Common myeloid progenitor, CD34-positive (primary cell): Measurements from ENCODE around the gene CEACAM5.

Source experiments
- CTCF ChIA-PET: fragments of 350-600 bp; sonication (Branson Sonifier 250); formaldehyde crosslinking; loops from one replicate; lab custom pipeline; 2021; ENCODE audit warnings: antibody characterized with exemption; lab: Charles Lee
- POLR2A ChIA-PET: fragments of 350-600 bp; sonication (Branson Sonifier 250); formaldehyde crosslinking; loops from one replicate; lab custom pipeline; 2021; ENCODE audit warnings: antibody characterized with exemption; lab: Charles Lee
- DNase-seq, 3 donors: peaks; one replicate each; pipeline versions ENCODE4 v3.0.0 to v3.0.0-alpha.2; 2013
- H3K27ac ChIP-seq, 2 experiments: 1 replicate in 1 of 2; 2 replicates in 1 of 2; pipeline ENCODE4 v1.7.0; 2013; ENCODE audit warnings: inconsistent platforms in 2 of 2, low read length in 2 of 2, mild to moderate bottlenecking in 2 of 2, low read depth in 1 of 2, moderate library complexity in 1 of 2; ENCODE audit not compliant: severe bottlenecking in 2 of 2, insufficient read depth in 1 of 2, poor library complexity in 1 of 2
- H3K27me3 ChIP-seq, 5 experiments: replicated peaks in 2 of 5; 1 replicate in 3 of 5; 2 replicates in 2 of 5; pipeline versions ENCODE4 v1.6.1 to v1.7.0; 2013; ENCODE audit warnings: low read length in 4 of 5, mild to moderate bottlenecking in 2 of 5, moderate library complexity in 2 of 5, inconsistent platforms in 1 of 5; ENCODE audit not compliant: insufficient read depth in 5 of 5, control insufficient read depth in 4 of 5
- H3K36me3 ChIP-seq, 4 experiments: 1 replicate in 2 of 4; 2 replicates in 2 of 4; pipeline versions ENCODE4 v1.6.1 to v1.7.0; 2013; ENCODE audit warnings: low read length in 3 of 4, control low read depth in 1 of 4, mild to moderate bottlenecking in 1 of 4; ENCODE audit not compliant: control insufficient read depth in 4 of 4, insufficient read depth in 4 of 4
- H3K4me1 ChIP-seq, 4 experiments: 1 replicate in 3 of 4; 2 replicates in 1 of 4; pipeline versions ENCODE4 v1.6.1 to v1.7.1; 2013; ENCODE audit warnings: low read length in 3 of 4, mild to moderate bottlenecking in 3 of 4, control low read depth in 1 of 4, inconsistent platforms in 1 of 4, moderate library complexity in 1 of 4; ENCODE audit not compliant: control insufficient read depth in 4 of 4, insufficient read depth in 4 of 4; ENCODE audit errors: control extremely low read depth in 1 of 4
- H3K4me3 ChIP-seq, 7 experiments: 1 replicate in 4 of 7; 2 replicates in 3 of 7; pipeline versions ENCODE4 v1.5.1 to v1.7.0; 2013; ENCODE audit warnings: mild to moderate bottlenecking in 7 of 7, low read length in 6 of 7, moderate library complexity in 6 of 7, inconsistent platforms in 2 of 7, low read depth in 2 of 7, control low read depth in 1 of 7; ENCODE audit not compliant: insufficient read depth in 4 of 7, control insufficient read depth in 1 of 7; ENCODE audit errors: extremely low read depth in 1 of 7
- H3K9me3 ChIP-seq, 5 experiments: 1 replicate in 4 of 5; 2 replicates in 1 of 5; pipeline versions ENCODE4 v1.6.1 to v1.7.1; 2013; ENCODE audit warnings: low read length in 4 of 5, mild to moderate bottlenecking in 2 of 5, inconsistent platforms in 1 of 5, low read depth in 1 of 5, moderate library complexity in 1 of 5; ENCODE audit not compliant: control insufficient read depth in 4 of 5, insufficient read depth in 2 of 5; ENCODE audit errors: control extremely low read depth in 1 of 5
- WGBS: methylation state at CpG from one replicate; pipeline ENCODE4 v1.1.5; 2013; ENCODE audit not compliant: insufficient coverage; 5-methylcytosine and 5-hydroxymethylcytosine counted together

CEACAM5 gene

DNA sequence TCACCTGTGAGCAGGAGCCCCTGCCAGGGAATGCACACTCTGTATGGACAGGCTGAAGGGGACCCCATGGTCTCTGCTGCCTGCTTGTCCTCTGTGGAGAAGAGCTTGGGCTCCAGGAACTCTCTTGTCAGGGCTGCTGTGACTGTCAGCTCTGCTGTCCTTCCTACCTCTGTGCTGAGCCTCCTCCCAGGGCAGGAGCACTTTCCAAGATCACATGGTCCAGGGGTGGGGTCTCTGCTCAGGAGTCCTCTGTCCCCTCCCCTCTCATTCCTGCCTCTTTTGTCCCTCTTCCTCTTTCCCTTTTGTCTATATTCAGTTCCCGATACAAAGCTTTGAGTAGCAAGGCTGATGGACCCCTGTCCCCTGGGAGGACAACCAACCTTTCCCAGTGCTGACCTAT, 20.3 kb upstream of the CEACAM5 start, which contains the start of gene CEACAM7:
Gene CEACAM7, minus strand, starts transcription at position 173 of the 400 bp plus-strand sequence. Its CDS starts 105 bp downstream, at position 68.
- no peaks in the 10 kb centered on the region for H3K36me3 ChIP-seq
- no peak within 1 kb of the TSS for H3K4me3 ChIP-seq
- peaks cover 0 to 5% (median 3%) of the 10 kb centered on the region in 5 experiments for H3K9me3 ChIP-seq
- 100% methylated on average over 1 of the region's 1 CpG for WGBS
- ChIA-PET POLR2A (no interaction called here), CTCF (no interaction called here)
- DNase-seq = no peak
- peaks cover 0 to 26% (median 4%) of the 10 kb centered on the region in 5 experiments for H3K27me3 ChIP-seq
- no peak within 1 kb of the TSS for H3K27ac ChIP-seq
- no peaks in the 10 kb centered on the region for H3K4me1 ChIP-seq

DNA sequence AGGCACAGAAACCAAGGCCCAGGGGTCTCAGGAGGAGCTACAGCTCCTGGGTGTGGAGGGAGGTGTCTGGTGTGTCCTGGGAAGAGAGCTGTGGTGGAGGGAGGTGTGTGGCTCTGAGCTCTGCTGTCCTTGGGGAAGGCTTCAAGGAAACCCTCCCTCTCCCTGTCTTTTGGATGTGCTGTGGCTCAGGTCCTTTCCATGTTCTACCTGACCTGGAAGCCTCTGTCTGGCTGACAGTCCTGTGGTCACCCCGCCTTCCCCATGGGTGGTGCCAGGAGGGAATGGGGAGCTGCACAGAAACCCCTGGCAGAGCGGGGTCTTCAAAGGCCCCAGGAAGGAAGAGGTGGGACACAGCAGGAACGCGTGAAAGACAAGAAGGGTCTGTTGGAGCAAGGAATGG, 19.7 kb upstream of the CEACAM5 start:
- CTCF ChIA-PET = interaction anchor here (1.0 to 1.6 kb wide), 3 partner anchors 18 to 69 kb away, joined by 3 to 4 read pairs (median 3); no protein-coding TSS in a partner anchor
- POLR2A ChIA-PET = no interaction called here
- DNase-seq = no peak
- no peak overlapping the region for H3K27ac ChIP-seq
- no peak overlapping the region for H3K4me3 ChIP-seq
- H3K9me3 ChIP-seq = peaks cover 0 to 5% (median 3%) of the 10 kb centered on the region in 5 experiments
- no CpG with 5 or more reads among the region's 4 CpGs for WGBS
- H3K4me1 ChIP-seq = no peaks in the 10 kb centered on the region
- H3K27me3 ChIP-seq = peaks cover 0 to 20% (median 4%) of the 10 kb centered on the region in 5 experiments
- H3K36me3 ChIP-seq = no peaks in the 10 kb centered on the region

DNA sequence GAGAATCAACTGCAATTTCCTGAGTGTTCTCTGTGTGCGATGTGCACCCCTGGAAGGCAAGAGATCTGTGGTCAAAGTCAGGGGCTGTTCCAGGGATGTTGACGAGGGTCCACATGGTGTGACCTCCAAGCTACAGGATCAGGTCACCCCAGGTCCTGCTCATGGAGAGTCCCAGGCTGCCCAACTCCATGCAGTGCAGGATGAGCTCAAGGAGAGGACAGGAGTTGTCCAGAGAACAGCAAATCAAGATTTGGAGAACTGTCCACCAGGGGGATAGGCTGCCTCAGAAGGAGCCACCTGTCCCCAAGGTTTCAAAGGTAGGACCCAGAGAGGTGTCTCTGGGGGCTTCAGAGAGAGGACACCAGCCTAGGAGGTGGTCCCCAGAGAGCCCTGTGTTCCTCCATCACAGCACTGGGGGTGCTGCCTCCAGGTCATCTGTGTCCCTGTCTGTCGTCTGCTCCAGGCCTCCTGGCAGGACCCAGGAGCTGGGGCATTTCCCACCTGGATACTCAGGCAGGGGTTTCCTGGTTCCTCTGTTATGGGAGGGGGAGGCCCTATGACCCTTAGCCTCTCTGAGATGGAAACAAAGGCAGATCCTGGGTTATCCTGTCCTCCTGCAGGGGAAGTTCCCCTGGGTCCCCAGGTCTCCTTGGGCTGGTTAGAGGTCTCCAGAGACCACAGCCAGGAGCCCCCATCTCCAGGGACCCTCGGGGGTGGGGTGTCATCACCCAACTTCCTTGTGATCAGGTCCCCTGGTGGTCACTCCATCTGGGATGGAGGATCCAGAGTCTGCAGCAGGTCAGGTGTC, 18.2 kb upstream of the CEACAM5 start:
- no peak for DNase-seq
- H3K4me1 ChIP-seq = no peaks in the 10 kb centered on the region
- H3K36me3 ChIP-seq = no peaks in the 10 kb centered on the region
- H3K9me3 ChIP-seq = peaks cover 0 to 5% (median 3%) of the 10 kb centered on the region in 5 experiments
- no peak overlapping the region for H3K27ac ChIP-seq
- CTCF ChIA-PET = interaction anchor here (1.0 to 3.1 kb wide), 9 partner anchors 10 to 121 kb away, joined by 3 to 14 read pairs (median 4); no protein-coding TSS in a partner anchor
- whole genome bisulfite sequencing = 71% methylated on average over 2 of the region's 4 CpGs
- POLR2A ChIA-PET = no interaction called here
- H3K27me3 ChIP-seq = peaks cover 0 to 12% (median 4%) of the 10 kb centered on the region in 5 experiments
- no peak overlapping the region for H3K4me3 ChIP-seq

DNA sequence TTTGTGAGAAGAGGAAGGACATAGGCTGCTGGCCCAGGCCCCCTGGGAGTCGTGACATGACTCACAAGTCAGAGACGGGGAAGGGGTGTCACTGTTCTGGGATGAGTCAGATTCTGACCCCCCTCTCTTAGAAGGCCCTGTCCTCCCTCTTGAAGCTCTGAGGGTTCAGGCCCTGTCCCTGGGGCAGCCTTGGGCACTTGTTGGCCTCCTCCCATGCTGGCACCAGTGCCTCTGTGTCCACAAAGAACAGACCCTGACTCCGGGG, 17.7 kb upstream of the CEACAM5 start:
- Histone ChIP-seq H3K36me3 (no peaks in the 10 kb centered on the region), H3K4me3 (no peak overlapping the region), H3K4me1 (no peaks in the 10 kb centered on the region), H3K27ac (no peak overlapping the region), H3K27me3 (peaks cover 0 to 12% (median 4%) of the 10 kb centered on the region in 5 experiments), H3K9me3 (peaks cover 0 to 5% (median 3%) of the 10 kb centered on the region in 5 experiments)
- POLR2A ChIA-PET = no interaction called here
- DNase-seq = no peak
- CTCF ChIA-PET = interaction anchor here (1.0 to 3.1 kb wide), 8 partner anchors 8 to 61 kb away, joined by 3 to 14 read pairs (median 4); no protein-coding TSS in a partner anchor
- 100% methylated on average over 2 of the region's 3 CpGs for WGBS

DNA sequence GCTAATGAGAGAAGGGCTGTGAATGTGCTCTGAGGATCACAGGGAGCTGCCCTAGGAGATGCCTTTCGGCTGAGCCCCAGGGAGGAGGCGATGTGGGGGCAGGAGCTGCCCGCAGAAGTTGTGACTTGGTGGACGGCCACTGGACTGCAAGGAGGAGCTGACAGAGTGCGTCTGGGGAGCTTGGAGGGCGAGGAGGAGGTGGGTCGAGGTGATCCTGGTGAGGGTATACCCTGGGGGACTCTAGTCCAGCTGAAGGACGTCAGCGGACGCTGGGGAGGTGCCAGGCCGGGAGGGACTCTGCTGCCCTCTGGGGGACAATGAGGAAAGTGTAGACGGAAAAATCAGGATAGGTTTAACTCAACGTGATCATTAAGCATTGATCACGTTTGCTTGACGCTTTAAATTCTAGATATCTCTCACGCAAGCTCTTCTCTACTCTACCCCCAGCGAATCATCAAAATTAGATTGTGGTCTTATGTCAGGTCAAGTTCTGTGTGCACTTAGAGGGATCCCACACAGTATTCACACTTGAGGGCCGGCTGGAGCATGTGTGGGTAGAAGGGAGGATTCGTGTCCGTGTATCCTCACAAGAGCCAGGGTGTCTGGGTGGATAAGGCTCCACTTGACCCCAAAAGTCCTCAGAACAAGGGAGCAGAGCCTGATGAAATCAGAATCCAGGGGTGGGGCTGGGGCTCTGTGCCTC, 17.0 kb upstream of the CEACAM5 start:
- Histone ChIP-seq H3K9me3 (peaks cover 0 to 5% (median 3%) of the 10 kb centered on the region in 5 experiments), H3K27ac (no peak overlapping the region), H3K27me3 (peaks cover 0 to 12% (median 4%) of the 10 kb centered on the region in 5 experiments), H3K36me3 (no peaks in the 10 kb centered on the region), H3K4me3 (no peak overlapping the region), H3K4me1 (no peaks in the 10 kb centered on the region)
- 40% methylated on average over 18 of the region's 20 CpGs for WGBS
- peak in 1 of 3 donors; percentile 14 for DNase-seq
- ChIA-PET POLR2A (no interaction called here), CTCF (interaction anchor here (1.0 to 3.1 kb wide), 9 partner anchors 8 to 61 kb away, joined by 3 to 14 read pairs (median 4); no protein-coding TSS in a partner anchor)

DNA sequence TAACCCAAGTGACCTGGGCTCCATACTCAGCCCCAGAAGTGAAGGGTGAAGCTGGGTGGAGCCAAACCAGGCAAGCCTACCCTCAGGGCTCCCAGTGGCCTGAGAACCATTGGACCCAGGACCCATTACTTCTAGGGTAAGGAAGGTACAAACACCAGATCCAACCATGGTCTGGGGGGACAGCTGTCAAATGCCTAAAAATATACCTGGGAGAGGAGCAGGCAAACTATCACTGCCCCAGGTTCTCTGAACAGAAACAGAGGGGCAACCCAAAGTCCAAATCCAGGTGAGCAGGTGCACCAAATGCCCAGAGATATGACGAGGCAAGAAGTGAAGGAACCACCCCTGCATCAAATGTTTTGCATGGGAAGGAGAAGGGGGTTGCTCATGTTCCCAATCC, 14.2 kb upstream of the CEACAM5 start:
- DNase-seq = no peak
- POLR2A ChIA-PET = no interaction called here

More for the DNA sequence above, 14.2 kb upstream of the CEACAM5 start:
- H3K9me3 ChIP-seq = peaks cover 0 to 5% (median 3%) of the 10 kb centered on the region in 5 experiments
- WGBS = 100% methylated on average over 1 of the region's 1 CpG
- H3K27me3 ChIP-seq = peaks cover 0 to 6% (median 4%) of the 10 kb centered on the region in 5 experiments
- no peaks in the 10 kb centered on the region for H3K36me3 ChIP-seq
- peaks cover 1 to 12% (median 8%) of the 10 kb centered on the region in 4 experiments for H3K4me1 ChIP-seq
- CTCF ChIA-PET = interaction anchor here (0.9 to 1.3 kb wide), 3 partner anchors 12 to 56 kb away, joined by 3 to 4 read pairs (median 3); no protein-coding TSS in a partner anchor
- no peak overlapping the region for H3K27ac ChIP-seq
- H3K4me3 ChIP-seq = no peak overlapping the region
